Measurements from ENCODE around the gene CYP11A1.

CYP11A1 gene

DNA sequence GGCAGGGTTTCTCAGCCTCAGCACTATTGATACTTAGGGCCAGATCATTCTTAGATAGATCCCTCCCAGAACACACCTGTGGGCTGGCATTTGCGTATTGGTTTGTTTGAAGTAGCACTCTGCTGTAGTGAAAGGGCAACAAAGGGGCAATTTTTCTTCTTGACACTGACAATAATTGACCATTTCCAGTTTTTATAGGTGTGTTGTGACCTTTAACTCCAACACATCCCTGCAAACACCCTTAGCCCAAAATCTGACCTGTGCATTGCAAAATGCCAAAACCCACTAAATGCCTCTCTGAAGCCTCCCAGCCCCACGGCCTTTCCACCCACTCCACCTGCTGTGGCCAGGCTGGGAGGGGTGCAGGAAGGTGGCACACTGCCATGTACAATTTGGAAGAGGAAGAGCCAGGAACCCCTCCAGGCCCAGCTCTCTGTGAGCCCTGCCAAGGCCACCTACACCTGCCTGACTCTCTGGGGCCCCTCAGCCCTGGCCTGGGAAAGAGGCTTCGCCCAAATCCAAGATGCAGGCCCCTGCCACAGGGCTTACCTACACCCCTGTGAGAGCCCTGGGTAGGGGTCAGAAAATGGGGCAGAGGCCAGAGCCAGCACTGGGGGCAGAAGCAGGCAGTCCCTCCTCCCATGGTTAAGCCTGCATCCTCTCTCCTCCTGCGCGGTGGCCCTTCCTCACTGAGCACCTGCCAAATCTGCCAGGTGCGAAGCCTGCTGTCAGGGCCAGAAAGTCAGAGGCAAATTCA is 9.6 kb upstream of the CYP11A1 start:
- Histone ChIP-seq H3K27me3 (replicated peaks; ENCODE audit: insufficient read depth, low read length) (no peaks in the 10 kb centered on the region), H4K20me1 (ENCODE audit: insufficient read depth, low read length) (no peaks in the 10 kb centered on the region), H3K79me2 (ENCODE audit: low read length) (no peaks in the 10 kb centered on the region), H3K9ac (ENCODE audit: low read length) (no peak overlapping the region), H3K4me3 (ENCODE audit: low read length) (no peak overlapping the region), H3K9me2 (replicated peaks; ENCODE audit: insufficient read depth, low read length) (no peaks in the 10 kb centered on the region), H3K4me2 (ENCODE audit: low read depth, low read length) (no peak overlapping the region), H3F3A (ENCODE audit: insufficient read depth, low read length) (peaks cover 13% of the 10 kb centered on the region), H3K27ac (ENCODE audit: low read length) (no peak overlapping the region), H3K4me1 (ENCODE audit: low read length) (peaks cover 15% of the 10 kb centered on the region), H2AFZ (ENCODE audit: low read length) (no peak overlapping the region), H3K36me3 (replicated peaks; ENCODE audit: insufficient read depth, low read length) (no peaks in the 10 kb centered on the region), H3K9me3 (replicated peaks; ENCODE audit: insufficient read depth, low read length) (no peaks in the 10 kb centered on the region)
- no peak for DNase-seq
- TF ChIP-seq EZH2 (optimal IDR thresholded peaks at IDR 0.05; ENCODE audit: low read depth, low read length) (no peak), EZH2phosphoT487 (IDR thresholded peaks at IDR 0.05; ENCODE audit: low read length) (no peak)
- TF ChIP-seq, protein P1, sequence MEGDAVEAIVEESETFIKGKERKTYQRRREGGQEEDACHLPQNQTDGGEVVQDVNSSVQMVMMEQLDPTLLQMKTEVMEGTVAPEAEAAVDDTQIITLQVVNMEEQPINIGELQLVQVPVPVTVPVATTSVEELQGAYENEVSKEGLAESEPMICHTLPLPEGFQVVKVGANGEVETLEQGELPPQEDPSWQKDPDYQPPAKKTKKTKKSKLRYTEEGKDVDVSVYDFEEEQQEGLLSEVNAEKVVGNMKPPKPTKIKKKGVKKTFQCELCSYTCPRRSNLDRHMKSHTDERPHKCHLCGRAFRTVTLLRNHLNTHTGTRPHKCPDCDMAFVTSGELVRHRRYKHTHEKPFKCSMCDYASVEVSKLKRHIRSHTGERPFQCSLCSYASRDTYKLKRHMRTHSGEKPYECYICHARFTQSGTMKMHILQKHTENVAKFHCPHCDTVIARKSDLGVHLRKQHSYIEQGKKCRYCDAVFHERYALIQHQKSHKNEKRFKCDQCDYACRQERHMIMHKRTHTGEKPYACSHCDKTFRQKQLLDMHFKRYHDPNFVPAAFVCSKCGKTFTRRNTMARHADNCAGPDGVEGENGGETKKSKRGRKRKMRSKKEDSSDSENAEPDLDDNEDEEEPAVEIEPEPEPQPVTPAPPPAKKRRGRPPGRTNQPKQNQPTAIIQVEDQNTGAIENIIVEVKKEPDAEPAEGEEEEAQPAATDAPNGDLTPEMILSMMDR (IDR thresholded peaks at IDR 0.05; ENCODE audit: low read length): no peak

DNA sequence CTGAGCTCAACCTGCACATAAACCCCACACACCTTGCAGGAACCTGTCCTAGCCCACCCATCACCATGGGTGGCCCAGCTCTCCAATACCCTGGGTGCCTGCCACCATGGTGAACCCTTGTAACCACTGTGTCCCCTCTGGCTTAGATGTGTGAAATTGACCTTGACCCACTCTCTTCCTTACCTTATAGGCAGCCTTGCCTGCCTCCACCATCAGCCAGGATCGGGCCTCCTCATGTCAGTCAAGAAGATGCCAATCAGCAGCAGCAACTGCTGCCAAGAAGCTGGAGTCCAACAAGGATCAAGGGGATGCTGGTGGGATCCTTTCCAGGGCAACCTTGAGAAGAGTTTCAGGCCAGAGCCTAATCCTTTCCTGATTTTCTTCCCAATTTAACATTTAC is 8.8 kb upstream of the CYP11A1 start:
- no peaks in the 10 kb centered on the region for H3K36me3 ChIP-seq (replicated peaks; ENCODE audit: insufficient read depth, low read length)
- no peak for TF ChIP-seq EZH2phosphoT487 (IDR thresholded peaks at IDR 0.05; ENCODE audit: low read length)
- TF ChIP-seq, protein P1 (IDR thresholded peaks at IDR 0.05; ENCODE audit: low read length): no peak
- no peak for TF ChIP-seq EZH2 (optimal IDR thresholded peaks at IDR 0.05; ENCODE audit: low read depth, low read length)
- no peak overlapping the region for H3K4me2 ChIP-seq (ENCODE audit: low read depth, low read length)
- no peak overlapping the region for H3K4me3 ChIP-seq (ENCODE audit: low read length)
- no peak for DNase-seq
- no peak overlapping the region for H2AFZ ChIP-seq (ENCODE audit: low read length)
- H3K79me2 ChIP-seq (ENCODE audit: low read length): no peaks in the 10 kb centered on the region
- no peak overlapping the region for H3K9ac ChIP-seq (ENCODE audit: low read length)
- H4K20me1 ChIP-seq (ENCODE audit: insufficient read depth, low read length): no peaks in the 10 kb centered on the region
- H3K9me3 ChIP-seq (replicated peaks; ENCODE audit: insufficient read depth, low read length): no peaks in the 10 kb centered on the region
- H3K4me1 ChIP-seq (ENCODE audit: low read length): peaks cover 12% of the 10 kb centered on the region; the same call in 1 of the 2 replicates
- 0 out of 2 replicates have a peak, but pooled peaks cover under 1% of the 10 kb centered on the region for H3K27me3 ChIP-seq (replicated peaks; ENCODE audit: insufficient read depth, low read length)
- H3K27ac ChIP-seq (ENCODE audit: low read length): no peak overlapping the region
- no peaks in the 10 kb centered on the region for H3K9me2 ChIP-seq (replicated peaks; ENCODE audit: insufficient read depth, low read length)
- H3F3A ChIP-seq (ENCODE audit: insufficient read depth, low read length): peaks cover 13% of the 10 kb centered on the region

DNA sequence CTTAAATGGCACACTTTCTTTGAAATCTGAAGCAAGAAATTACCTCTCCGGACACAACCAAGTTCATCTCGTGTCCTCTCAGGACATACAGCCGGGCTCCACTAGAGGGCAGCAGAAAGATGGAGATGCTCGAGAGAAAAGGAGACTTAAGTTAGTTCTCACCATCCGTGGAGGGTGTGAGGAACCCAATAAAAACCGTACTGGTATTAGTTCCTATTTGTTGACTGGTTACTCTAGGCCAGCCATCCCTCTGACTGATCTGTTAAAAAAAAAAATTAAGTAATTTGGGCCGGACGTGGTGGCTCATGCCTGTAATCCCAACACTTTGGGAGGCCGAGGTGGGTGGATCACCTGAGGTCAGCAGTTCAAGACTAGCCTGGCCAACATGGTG is 7.9 kb upstream of the CYP11A1 start:
- H3K4me3 ChIP-seq (ENCODE audit: low read length): peak overlapping the region; percentile 92
- 0 out of 2 replicates have a peak, but pooled peaks cover 4% of the 10 kb centered on the region for H3K27me3 ChIP-seq (replicated peaks; ENCODE audit: insufficient read depth, low read length)

More for the DNA sequence above, 7.9 kb upstream of the CYP11A1 start:
- Histone ChIP-seq H3K9ac (ENCODE audit: low read length) (no peak overlapping the region), H3K4me1 (ENCODE audit: low read length) (peaks cover 12% of the 10 kb centered on the region; the same call in 1 of the 2 replicates), H3K9me2 (replicated peaks; ENCODE audit: insufficient read depth, low read length) (no peaks in the 10 kb centered on the region), H3K79me2 (ENCODE audit: low read length) (no peaks in the 10 kb centered on the region), H4K20me1 (ENCODE audit: insufficient read depth, low read length) (no peaks in the 10 kb centered on the region), H3K36me3 (replicated peaks; ENCODE audit: insufficient read depth, low read length) (no peaks in the 10 kb centered on the region), H2AFZ (ENCODE audit: low read length) (peak overlapping the region; percentile 42; the same call in 1 of the 2 replicates), H3K9me3 (replicated peaks; ENCODE audit: insufficient read depth, low read length) (no peaks in the 10 kb centered on the region), H3K4me2 (ENCODE audit: low read depth, low read length) (peak overlapping the region; percentile 95), H3F3A (ENCODE audit: insufficient read depth, low read length) (peaks cover 13% of the 10 kb centered on the region), H3K27ac (ENCODE audit: low read length) (peak overlapping the region; percentile 26; the same call in 1 of the 2 replicates)
- TF ChIP-seq, protein P1 (IDR thresholded peaks at IDR 0.05; ENCODE audit: low read length): peak; percentile 85
- no peak for TF ChIP-seq EZH2phosphoT487 (IDR thresholded peaks at IDR 0.05; ENCODE audit: low read length)
- peak; percentile 91 for DNase-seq

Data from MM.1S (cell line).